Fibroblast of mammary gland (primary cell): Measurements from ENCODE around the gene UACA.
A peak's percentile ranks its signal among the peaks of the same experiment; 100 is the strongest.

Experiments
- DNase-seq: peaks from one replicate; pipeline ENCODE4 v3.0.0-alpha.2; 2010; ENCODE audit warnings: low read depth
- H3K4me3 ChIP-seq: 2 replicates; pipeline ENCODE4 v1.5.1; 2011; ENCODE audit warnings: low read depth, mild to moderate bottlenecking, low read length, moderate library complexity; ENCODE audit not compliant: control insufficient read depth
- TF ChIP-seq, protein P1 (sequence below): conservative IDR thresholded peaks from 2 replicates; pipeline ENCODE4 v1.5.1; 2011; ENCODE audit warnings: low read depth, low read length, inconsistent platforms; ENCODE audit not compliant: control insufficient read depth, insufficient read depth

Gene UACA

GRCh38 chr15:70690491-70691276, 72.7 kb downstream of the UACA start:
- DNase-seq = no peak
- H3K4me3 ChIP-seq = no peak overlapping the region
- TF ChIP-seq, protein P1, sequence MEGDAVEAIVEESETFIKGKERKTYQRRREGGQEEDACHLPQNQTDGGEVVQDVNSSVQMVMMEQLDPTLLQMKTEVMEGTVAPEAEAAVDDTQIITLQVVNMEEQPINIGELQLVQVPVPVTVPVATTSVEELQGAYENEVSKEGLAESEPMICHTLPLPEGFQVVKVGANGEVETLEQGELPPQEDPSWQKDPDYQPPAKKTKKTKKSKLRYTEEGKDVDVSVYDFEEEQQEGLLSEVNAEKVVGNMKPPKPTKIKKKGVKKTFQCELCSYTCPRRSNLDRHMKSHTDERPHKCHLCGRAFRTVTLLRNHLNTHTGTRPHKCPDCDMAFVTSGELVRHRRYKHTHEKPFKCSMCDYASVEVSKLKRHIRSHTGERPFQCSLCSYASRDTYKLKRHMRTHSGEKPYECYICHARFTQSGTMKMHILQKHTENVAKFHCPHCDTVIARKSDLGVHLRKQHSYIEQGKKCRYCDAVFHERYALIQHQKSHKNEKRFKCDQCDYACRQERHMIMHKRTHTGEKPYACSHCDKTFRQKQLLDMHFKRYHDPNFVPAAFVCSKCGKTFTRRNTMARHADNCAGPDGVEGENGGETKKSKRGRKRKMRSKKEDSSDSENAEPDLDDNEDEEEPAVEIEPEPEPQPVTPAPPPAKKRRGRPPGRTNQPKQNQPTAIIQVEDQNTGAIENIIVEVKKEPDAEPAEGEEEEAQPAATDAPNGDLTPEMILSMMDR = no peak

DNA sequence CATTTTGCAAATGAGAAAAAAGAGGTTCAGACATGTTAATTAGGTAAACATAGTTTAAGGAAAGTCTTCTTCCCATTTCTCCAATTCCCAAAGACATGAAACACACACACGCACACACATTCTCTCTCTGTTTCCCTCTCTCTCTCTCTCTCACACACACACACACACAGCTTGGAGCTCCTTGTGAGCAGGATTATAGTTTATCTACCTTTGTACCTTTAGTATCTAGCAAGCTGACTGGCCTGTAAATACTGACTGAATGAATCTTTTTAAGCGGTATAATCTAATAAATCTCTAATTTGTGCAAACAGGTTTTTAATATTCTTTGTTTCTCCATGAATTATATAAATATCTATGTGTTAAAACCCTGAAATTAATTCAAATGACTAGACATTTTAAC, 73.3 kb downstream of the UACA start:
- no peak overlapping the region for H3K4me3 ChIP-seq
- no peak for DNase-seq
- TF ChIP-seq, protein P1 = no peak

- TF ChIP-seq, protein P1 = no peak
- H3K4me3 ChIP-seq = no peak overlapping the region
- no peak for DNase-seq
Measured at GRCh38 chr15:70687482-70687881, 75.9 kb downstream of the UACA start.

DNA sequence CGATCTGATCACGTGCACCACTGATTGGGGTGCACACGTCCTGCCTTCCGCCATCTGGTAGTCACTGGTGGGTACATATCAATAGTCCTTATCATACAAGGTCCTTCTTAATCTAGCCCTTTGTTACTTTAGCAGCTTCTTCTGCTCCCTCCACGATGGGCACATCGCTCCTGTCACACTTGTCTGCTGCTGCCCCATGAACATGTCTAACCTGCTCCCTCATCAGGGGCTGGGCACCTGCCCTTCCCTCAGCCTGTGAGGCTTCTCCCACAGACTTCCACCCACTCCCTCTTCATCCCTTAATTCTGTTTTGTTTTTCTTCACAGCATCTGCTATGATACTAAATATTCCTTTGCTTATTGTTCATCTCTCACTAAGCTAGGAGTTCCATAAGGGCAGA, 82.5 kb downstream of the UACA start:
- TF ChIP-seq, protein P1 = no peak
- DNase-seq = no peak
- H3K4me3 ChIP-seq = no peak overlapping the region

DNA sequence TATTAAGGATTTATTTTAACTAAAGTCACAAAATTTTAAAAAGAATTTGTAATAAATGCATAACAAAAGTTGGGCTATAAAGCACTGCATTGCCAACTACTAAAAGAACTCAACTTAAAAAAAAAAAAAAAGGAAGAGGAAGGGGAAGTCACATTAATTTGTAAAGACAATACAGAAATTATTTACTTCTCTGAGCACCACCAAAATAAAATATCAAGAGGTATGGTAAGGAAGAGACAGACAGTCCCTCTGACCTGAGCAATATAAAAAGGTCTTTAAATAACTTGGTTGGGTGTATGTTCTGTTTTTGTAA, 83.5 kb downstream of the UACA start:
- no peak for DNase-seq
- TF ChIP-seq, protein P1 = no peak
- no peak overlapping the region for H3K4me3 ChIP-seq

DNA sequence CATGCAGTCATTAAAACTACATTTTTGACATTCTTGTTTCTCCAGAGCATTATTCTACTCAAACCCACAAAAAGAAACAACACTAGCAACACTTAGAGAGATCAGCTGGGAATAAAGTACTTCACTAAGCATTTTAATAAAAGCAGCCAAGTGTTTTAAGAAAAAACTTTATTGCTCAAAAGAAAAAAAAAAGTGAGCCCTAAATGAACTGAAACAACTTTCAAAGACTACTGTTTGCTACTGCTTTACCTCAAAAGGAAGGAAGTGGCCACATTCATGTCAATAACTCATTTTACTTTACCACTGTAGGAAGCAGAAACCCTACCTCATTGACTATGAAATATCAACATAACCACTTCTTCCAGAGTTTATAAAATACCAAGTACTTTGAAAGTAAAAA, 91.3 kb downstream of the UACA start:
- no peak overlapping the region for H3K4me3 ChIP-seq
- DNase-seq = no peak
- TF ChIP-seq, protein P1 = no peak

DNA sequence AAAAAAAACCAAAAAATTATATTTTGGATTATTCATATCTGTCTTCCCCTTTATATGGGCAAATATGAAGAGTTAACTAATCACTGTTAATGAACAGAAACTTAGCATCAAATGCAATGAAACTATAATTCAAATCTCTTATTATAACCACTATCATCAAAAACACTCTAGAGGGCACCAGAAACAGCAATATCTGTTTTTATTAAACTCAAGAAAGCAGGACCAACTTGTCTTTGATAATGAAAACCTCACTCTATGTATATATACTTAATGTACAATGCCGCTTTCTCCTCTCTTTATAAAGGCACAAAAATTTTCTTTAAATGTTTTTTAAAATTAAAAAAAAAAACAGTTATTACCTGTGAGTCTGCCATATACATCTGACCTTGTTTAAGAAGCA, 92.7 kb downstream of the UACA start:
- H3K4me3 ChIP-seq = no peak overlapping the region
- TF ChIP-seq, protein P1 = no peak
- peak; percentile 28 for DNase-seq
